Measurements from ENCODE around the gene COL12A1.

Gene COL12A1

DNA sequence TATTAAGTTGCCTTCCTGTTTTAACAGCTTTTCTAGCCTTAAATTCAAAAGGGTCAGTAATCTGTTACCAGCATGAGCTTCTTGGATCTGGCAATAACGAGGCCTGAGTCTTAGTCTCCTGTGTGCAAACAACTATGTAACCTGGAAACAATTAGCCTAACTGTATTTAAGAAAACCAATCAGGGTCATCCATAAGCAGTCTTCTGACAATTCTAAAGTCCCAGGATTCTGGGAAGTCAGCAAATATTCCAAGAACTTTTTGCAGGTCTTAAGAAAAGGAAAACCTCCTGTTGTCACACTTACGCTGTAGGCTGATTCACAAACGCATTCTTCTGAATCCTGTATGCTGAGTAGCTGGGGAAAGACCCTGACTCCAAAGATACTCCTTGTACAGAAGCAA lies 90.4 kb downstream of the COL12A1 start:
- TF ChIP-seq, protein P1, sequence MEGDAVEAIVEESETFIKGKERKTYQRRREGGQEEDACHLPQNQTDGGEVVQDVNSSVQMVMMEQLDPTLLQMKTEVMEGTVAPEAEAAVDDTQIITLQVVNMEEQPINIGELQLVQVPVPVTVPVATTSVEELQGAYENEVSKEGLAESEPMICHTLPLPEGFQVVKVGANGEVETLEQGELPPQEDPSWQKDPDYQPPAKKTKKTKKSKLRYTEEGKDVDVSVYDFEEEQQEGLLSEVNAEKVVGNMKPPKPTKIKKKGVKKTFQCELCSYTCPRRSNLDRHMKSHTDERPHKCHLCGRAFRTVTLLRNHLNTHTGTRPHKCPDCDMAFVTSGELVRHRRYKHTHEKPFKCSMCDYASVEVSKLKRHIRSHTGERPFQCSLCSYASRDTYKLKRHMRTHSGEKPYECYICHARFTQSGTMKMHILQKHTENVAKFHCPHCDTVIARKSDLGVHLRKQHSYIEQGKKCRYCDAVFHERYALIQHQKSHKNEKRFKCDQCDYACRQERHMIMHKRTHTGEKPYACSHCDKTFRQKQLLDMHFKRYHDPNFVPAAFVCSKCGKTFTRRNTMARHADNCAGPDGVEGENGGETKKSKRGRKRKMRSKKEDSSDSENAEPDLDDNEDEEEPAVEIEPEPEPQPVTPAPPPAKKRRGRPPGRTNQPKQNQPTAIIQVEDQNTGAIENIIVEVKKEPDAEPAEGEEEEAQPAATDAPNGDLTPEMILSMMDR (conservative IDR thresholded peaks at IDR 0.05; ENCODE audit: low read depth, low read length), result no peak
- H3K4me3 ChIP-seq (ENCODE audit: low read depth, low read length), result no peak overlapping the region
- peak; percentile 85 for DNase-seq (ENCODE audit: low read depth)

DNA sequence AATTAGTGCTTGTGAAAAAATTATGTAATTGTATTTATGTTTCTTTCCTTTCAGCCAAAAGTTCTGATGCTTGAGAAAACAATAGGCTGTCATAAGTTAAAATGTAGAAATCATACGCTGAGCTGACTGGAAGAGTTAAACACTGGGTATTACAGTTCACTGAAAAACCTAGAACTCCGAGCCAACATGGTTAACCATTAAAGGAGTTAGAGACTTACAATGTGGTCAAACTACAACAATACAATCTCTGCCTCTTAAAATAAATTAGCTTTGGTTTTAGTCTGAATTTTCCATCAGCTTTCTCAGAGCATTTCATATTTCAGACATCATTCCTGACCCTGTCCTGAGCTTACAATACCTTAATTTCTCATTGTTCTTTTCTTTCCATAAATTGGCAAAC lies 91.0 kb downstream of the COL12A1 start:
- no peak overlapping the region for H3K4me3 ChIP-seq (ENCODE audit: low read depth, low read length)
- TF ChIP-seq, protein P1 (conservative IDR thresholded peaks at IDR 0.05; ENCODE audit: low read depth, low read length), result no peak
- DNase-seq (ENCODE audit: low read depth), result no peak

DNA sequence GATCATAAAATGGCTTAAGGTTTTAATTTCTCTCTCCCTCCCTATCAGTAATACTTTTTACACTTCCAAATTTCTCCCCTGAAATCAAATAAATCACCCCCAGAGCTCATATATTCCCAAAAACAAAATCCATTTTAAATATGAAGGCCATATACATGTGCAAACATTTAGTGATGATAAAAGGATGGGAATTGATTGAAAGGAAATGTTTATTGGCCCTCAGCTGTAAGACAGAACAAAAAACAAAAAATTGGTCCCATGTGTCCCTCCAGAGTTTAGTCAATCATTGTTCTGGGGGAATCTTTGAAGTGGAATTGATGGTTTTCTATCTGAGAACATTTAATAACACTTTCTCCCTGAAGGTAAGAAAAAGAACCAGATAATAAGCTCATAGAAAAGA lies 91.7 kb downstream of the COL12A1 start:
- no peak overlapping the region for H3K4me3 ChIP-seq (ENCODE audit: low read depth, low read length)
- TF ChIP-seq, protein P1 (conservative IDR thresholded peaks at IDR 0.05; ENCODE audit: low read depth, low read length), result no peak
- no peak for DNase-seq (ENCODE audit: low read depth)

DNA sequence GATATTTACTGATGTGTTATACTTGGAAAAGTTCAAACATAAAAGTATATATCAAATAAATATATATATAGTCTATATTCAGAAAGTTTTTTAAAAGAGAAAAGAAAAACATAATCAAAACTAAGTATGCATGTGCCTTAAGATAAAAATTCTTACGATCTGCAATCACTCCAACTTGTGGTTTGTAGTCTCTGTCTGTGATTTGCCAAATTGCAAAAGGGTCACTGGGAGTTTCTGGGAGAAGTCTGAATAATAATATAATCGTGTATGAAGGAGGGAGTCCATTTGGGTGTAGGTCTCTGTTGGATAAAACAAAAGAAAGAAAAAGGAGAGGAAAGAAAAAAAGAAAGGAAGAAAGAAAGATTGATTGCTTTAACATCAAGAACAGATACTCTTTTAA lies 92.4 kb downstream of the COL12A1 start:
- TF ChIP-seq, protein P1 (conservative IDR thresholded peaks at IDR 0.05; ENCODE audit: low read depth, low read length), result no peak
- peak; percentile 60 for DNase-seq (ENCODE audit: low read depth)
- H3K4me3 ChIP-seq (ENCODE audit: low read depth, low read length), result no peak overlapping the region

DNA sequence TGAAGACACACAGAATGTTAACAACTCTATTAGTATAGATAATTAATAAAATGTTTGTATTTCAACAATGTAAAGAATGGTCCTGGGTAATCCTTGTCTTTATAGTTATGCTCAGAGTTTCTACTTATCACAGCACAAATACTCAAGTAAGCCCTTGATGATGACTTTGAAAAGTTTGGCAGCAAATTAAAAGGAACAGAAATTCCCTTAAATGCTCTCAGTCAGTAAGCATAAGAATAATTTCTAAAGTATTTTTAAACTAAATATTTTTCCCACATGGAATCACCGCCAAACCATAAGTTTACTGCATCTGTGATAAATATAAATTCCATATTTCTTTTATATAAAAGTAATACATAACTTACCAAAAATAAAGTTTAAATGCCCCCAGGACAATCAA lies 96.1 kb downstream of the COL12A1 start:
- TF ChIP-seq, protein P1 (conservative IDR thresholded peaks at IDR 0.05; ENCODE audit: low read depth, low read length), result no peak
- H3K4me3 ChIP-seq (ENCODE audit: low read depth, low read length), result no peak overlapping the region
- no peak for DNase-seq (ENCODE audit: low read depth)

DNA sequence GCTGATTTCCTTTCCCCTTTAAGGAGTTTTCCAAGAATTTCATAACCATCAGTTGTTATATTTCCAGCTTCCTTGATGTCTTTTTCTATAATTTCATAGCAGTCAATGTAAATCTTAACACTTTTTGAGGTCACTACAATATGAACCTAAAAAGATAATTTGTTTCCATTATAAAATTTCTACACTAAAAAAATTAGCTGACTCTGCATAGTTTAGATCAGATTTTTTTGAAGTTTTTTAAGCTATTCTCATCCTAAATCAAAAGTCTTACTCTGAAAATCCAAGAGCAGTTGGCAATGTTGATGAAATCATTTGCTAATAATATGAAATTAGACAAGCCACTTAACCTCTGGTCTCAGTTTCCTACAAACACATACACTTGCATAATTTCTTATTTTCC lies 96.8 kb downstream of the COL12A1 start:
- H3K4me3 ChIP-seq (ENCODE audit: low read depth, low read length), result no peak overlapping the region
- TF ChIP-seq, protein P1 (conservative IDR thresholded peaks at IDR 0.05; ENCODE audit: low read depth, low read length), result no peak
- no peak for DNase-seq (ENCODE audit: low read depth)

DNA sequence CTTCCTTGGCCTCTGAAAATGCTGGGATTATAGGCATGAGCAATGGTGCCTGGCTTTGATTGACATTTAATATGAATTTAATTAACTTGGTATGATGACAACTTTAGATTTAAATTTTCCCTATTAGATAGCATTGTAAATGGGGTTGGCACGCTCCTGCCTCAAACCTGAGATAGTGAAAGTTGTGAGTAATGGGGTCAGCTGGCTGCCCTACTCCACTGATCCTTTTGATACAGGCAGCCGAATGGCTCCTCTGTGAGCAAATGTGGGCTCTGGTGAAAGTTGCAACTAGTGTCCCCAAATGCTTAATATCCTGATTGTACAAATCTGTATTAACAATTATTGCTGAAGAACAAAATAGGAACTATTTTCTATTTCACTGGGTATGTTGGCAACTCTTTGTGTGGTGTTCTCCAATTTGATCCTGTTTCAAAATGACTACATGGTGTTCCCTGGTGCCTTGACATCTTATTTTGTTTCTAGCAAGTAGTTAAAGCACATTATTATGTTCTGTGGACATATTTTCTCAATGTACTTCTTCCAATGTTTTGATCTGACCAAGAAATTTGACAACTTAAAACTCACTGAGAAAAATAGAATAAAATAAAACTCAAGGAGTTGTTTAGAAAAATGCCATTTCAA lies 97.4 kb downstream of the COL12A1 start:
- no peak for DNase-seq (ENCODE audit: low read depth)
- H3K4me3 ChIP-seq (ENCODE audit: low read depth, low read length), result no peak overlapping the region
- TF ChIP-seq, protein P1 (conservative IDR thresholded peaks at IDR 0.05; ENCODE audit: low read depth, low read length), result no peak
